CD4-positive, alpha-beta T cell treated with Interleukin-2 at 100 ng/mL for 4 hours (primary cell): Measurements from ENCODE around the gene GRB2.
A peak's percentile ranks its signal among the peaks of the same experiment; 100 is the strongest.
"Not testable (repeated sequence)": the region's sequence is repeated elsewhere in the genome, so short reads cannot be mapped to it uniquely, and the experiment has no call there.

Source experiments
- DNase-seq: peaks from one replicate; pipeline ENCODE4 v3.0.0-alpha.2; 2020; ENCODE audit warnings: low spot score

GRB2 gene

DNA sequence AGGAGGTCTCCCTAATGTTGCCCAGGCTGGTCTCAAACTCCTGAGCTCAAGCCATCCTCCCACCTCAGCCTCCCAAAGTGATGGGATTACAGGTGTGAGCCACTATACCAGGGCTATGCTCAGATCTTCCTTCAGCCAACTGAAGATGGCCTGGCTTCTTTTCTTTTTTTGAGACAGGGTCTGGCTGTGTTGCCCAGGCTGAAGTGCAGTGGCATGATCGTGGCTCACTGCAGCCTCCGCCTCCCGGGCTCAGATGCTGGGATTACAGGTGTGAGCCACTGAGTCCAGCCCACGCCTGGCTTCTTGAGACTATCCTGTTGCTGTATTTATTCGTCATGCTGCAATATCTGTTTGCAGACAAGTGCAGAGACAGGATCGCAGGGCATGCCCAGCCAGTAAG is 120.4 kb downstream of the GRB2 start:
- DNase-seq = no peak

DNA sequence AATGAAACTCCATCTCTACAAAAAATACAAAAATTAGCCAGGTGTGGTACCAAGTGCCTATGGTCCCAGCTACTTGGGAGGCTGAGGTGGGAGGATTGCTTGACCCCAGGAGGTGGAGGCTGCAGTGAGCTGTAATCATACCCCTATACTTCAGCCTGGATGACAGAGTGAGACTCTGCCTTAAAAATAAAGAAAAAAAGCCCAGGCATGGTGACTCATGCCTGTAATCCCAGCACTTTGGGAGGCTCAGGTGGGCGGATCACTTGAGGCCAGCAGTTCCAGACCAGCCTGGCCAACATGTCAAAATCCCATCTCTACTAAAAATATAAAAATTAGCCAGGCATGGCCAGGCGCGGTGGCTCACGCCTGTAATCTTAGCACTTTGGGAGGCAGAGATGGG is 125.3 kb downstream of the GRB2 start:
- DNase-seq = not testable (repeated sequence)

DNA sequence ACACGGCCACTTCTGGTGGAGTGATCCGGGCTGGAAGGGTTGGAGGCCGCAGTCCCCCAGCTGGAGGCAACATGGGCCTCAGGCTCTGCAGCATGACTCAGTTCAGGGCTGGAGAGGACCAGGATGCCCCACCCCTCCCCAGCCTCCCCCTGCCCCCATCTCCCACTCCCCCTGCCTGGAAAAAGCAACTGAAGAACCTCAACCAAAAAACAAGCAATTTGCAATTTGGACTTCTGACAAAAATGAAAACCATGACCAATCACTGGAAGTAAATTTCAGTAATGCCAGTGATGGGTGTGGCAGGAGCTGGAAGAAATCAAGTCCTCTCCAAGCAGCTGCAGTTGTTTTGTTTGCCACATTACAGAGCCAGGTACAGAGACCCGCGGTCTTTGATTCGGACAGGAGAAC is 127.8 kb downstream of the GRB2 start:
- DNase-seq = no peak

DNA sequence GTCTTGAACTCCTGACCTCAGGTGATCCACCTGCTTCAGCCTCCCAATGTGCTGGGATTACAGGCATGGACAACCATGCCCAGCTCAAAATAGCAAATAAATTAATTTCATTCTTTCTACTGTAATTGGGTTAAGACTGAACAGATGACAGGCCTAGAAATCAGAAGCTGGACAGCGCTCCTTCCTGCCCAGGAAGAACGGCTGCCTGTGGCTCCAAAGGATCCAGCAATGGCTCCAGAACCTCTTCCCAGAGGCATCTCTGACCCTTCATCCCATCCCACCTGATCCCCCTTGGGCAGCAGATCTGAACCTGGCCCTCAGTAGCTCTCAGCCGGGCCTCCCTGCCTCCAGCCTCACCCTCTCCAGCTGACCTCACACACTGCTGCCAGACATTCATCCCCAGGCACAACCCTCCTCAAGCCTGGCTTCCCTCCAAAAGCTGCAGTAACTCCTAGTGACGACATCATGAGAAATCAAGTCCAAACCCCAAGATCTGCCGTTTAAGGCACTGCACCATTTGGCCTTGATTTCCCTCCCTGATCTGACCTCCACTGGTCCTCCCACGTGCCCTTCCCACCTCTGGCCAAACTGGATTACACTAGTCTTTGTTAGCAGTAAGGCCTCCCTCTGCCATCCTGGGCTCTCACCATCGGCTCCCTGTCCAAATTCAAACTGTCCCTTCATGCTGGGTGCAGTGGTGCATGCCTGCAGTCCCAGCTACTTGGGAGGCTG is 131.3 kb downstream of the GRB2 start:
- no peak for DNase-seq

DNA sequence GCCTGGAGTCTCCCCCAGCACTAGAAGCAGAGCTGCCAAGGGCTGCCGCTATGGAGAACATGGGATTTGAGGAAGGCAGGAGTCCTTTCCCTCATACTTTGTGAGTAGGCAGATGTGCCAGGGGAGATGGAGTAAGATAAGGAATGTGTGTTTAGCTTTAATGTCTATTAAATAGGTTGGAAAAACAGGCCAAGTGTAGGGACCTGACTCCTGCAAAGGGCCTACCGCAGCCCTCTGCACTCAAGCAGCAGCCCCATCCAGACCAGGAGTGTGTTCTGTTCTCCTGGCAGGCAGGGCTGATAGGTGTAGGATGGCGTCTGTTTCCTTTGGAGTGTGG is 132.7 kb downstream of the GRB2 start:
- DNase-seq = no peak

DNA sequence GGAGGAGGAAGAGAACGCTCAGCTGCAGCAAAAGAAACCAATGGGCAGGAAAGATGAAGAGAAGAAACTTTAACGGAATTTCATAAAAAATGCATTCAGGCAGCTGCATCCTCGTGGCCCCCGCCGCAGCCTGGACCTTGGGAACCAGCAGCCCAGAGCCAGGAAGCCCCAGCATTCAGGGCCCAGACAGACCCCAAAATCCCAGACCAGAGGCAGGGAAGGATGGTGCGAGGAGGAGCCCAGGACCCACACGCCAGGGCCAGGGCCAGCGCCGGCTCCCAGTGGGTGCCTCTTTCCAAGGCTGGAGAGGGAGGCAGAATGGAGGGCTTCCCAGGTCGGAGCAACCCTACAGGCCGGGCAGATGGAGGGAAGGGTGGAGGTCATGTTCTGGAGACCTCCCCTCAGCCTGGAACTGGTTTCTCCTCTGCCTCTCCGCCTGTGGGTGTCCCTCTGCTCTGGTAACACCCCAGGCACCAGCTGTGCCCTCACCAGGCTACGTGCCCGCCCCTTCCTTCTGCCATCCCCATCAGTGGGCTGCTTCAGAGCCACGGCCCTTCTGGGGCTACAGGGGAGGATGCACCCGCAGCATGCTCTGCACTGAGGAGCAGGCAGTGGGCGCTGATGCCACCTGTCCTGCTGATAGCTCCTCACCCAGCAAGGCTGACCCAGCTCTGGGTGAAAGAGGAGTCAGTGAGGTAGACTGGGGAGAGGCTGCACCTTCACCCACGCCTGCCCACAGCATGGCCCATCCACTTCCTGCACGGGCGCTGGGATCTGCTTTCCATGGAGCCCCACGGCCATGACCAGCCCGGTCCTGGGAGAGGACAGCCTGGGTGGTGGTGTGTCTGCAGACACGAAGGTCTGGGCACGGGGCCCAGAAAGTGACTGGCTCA is 133.3 kb downstream of the GRB2 start:
- no peak for DNase-seq

DNA sequence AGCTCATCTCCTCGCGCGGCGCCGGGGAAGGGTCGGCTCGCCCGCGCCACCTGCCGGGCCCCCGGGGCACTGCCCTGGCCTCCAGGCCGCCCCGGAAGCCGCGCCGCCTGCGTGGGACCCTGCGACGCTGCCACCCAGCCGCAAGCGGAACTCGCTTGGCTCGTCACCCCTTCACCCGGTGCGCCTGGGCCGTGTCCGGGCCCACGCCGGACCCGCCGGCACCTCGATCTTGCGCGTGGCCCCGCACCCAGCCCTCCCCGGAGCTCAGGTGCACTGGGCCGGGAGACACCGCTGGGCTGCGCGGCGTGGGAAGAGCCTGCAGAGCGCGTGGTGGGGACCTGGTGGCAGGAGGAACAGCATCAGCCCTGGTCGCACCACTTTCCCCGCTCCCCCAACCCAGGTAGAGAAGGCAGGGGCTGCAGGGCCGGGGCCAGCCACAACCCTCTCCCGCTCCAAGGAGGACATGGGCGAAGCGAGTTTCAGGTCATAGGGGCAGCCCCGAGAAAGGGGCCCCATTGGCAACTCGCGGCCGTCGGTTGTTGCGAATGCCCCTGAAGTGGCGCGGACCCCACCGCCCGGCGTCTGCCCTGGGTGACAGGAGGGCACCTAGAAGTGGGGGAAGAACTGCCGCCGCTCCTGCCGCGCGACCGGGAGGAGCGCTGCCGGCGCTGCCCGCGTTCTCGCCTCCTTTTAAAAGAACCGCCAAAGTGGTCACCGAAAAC is 134.1 kb downstream of the GRB2 start:
- peak; percentile 88 for DNase-seq

DNA sequence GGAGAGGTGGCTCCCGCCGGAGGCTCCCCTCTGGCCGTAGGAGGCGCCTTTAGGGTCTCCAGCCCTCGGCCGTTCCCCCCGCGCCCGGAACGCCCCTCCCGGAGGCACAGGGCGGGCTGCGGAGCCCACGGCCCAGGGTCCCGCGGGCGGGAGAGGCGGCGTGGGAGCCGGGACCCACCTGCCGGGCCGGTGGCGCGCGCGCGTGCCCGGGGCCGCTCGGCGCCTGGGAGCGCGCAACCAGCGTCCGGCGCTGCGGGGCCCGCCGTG is 134.6 kb downstream of the GRB2 start, which contains the start of gene MIF4GD:
MIF4GD (minus strand) TSS at position 266 of the 267 bp plus-strand sequence. CDS start 1,036 bp downstream, outside the sequence.
- no peak for DNase-seq

DNA sequence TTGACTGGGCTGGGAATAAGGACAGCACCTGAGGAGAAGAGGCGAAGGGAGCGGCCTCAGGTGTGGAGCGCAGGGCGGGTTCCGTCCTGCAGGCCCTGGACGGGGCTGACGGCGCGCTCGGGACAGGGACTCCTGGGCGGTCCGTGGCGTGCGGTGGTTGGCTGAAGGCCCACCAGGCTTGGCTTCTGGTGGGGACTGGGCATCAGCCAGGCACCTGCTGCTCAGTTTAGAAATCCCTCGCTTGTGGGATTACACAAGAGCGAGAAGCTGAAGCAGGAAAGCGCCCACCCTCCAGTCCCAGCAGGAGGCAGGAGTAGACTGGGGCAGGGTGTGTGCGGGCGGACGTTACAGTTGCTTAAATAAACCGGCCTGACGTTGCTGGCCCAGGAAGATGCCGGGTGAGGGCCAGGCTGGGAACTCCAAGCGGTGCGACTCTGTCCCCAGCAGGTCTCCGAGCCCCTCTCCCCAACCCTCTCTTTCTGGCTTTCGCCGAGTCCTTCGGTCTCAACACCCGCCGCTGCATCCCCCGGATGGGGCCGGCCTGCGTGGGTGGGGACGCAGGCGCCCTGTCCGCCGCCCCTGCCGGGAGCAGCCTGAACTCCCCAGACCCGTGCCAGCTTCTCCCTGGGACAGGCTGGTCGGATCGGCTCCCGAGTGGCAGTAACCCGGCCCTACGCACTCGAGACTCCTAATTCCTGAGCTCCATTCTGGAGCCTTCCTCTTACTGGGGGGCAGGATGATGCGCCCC is 135.1 kb downstream of the GRB2 start:
- peak; percentile 31 for DNase-seq

DNA sequence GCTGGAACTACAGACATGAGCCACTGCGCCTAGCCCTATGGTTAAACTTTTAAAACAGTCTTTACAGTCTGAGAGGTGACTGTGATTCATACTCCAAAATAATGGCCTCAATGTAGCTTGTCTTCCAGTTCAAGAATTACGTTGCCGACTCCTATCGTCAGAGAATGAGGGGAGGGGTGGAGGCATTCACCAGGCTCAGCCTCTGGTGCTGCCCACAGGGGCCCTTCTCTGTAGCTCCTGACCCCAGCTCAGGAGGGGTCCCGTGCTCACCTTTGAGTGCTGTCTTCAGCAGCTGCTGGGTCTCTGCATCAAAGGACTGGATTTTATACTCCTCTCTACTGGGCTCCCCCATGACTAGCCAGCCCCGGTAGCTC is 135.6 kb downstream of the GRB2 start:
- DNase-seq = no peak
